Vagina (tissue), 2 donors: Measurements from ENCODE around the gene PSMG3. TPM values are rescaled to one million over a fixed set of nuclear protein-coding genes. Genes with fewer than 3 reads are reported as not detected.
"Not testable (repeated sequence)": the region's sequence is repeated elsewhere in the genome, so short reads cannot be mapped to it uniquely, and the experiment has no call there.

Experiments
- DNase-seq, 2 donors: peaks; one replicate each; pipeline ENCODE4 v3.0.0-alpha.2; 2017; ENCODE audit errors: extremely low spot score in 2 of 2
- H3K27ac ChIP-seq: fragments of 200-600 bp; sonication (generic); one replicate; pipeline ENCODE4 v1.5.1; 2019
- H3K27me3 ChIP-seq: fragments of 200-600 bp; sonication (generic); one replicate; pipeline ENCODE4 v1.5.1; 2019
- H3K36me3 ChIP-seq, 2 donors: fragments of 200-600 bp; sonication (generic); one replicate each; pipeline ENCODE4 v1.5.1; 2017 to 2019
- H3K4me1 ChIP-seq: fragments of 200-600 bp; sonication (generic); one replicate; pipeline ENCODE4 v1.5.1; 2019
- H3K4me3 ChIP-seq, 2 donors: fragments of 200-600 bp; sonication (generic); 1 replicate in 1 of 2; 2 replicates in 1 of 2; pipeline ENCODE4 v1.5.1; 2016 to 2019
- H3K9me3 ChIP-seq: fragments of 200-600 bp; sonication (generic); one replicate; pipeline ENCODE4 v1.5.1; 2019
- CTCF ChIP-seq, 3 experiments: fragments of 450-650 bp in 2 of 3; fragments of 200-600 bp in 1 of 3; sonication (generic) in 1 of 3; IDR thresholded peaks; one replicate each; pipeline ENCODE4 v1.5.1; 2017 to 2019; ENCODE audit warnings: antibody characterized with exemption in 3 of 3, mild to moderate bottlenecking in 2 of 3, moderate library complexity in 2 of 3
- POLR2A ChIP-seq, 2 donors: fragments of 450-650 bp; IDR thresholded peaks; one replicate each; pipeline ENCODE4 v1.6.1; 2017; ENCODE audit warnings: antibody characterized with exemption in 2 of 2, mild to moderate bottlenecking in 2 of 2, moderate library complexity in 2 of 2
- POLR2AphosphoS5 ChIP-seq, 2 donors: sonication (generic); formaldehyde crosslinking; IDR thresholded peaks; one replicate each; pipeline ENCODE4 v1.9.0; 2017; ENCODE audit warnings: antibody characterized with exemption in 2 of 2, mild to moderate bottlenecking in 2 of 2, low read depth in 1 of 2; ENCODE audit not compliant: insufficient read depth in 1 of 2
- intact Hi-C: fragments of 100-400 bp; cut with DNase I; formaldehyde crosslinking; loops from one replicate; pipeline ENCODE4 v1.15.1; 2023
- total RNA-seq: library from RNA; depleted of rRNA; stranded (reverse); fragments of >200 nt; gene quantifications from one replicate; pipeline ENCODE4 v1.2.3, GENCODE V29; 2016

PSMG3 gene
- total RNA-seq, 1 donor from 2014 or later = 49.6 TPM

GRCh38 chr7:1525409-1525808, 44.4 kb downstream of the PSMG3 start:
- no peak for DNase-seq
- Histone ChIP-seq H3K4me1 (peaks cover 8% of the 10 kb centered on the region), H3K4me3 (no peak overlapping the region), H3K27me3 (no peaks in the 10 kb centered on the region), H3K27ac (no peak overlapping the region), H3K36me3 (no peaks in the 10 kb centered on the region), H3K9me3 (no peaks in the 10 kb centered on the region)
- intact Hi-C loops = no loop called here
- TF ChIP-seq CTCF (IDR thresholded peaks at IDR 0.05) (no peak), POLR2A (IDR thresholded peaks at IDR 0.05) (no peak), POLR2AphosphoS5 (IDR thresholded peaks at IDR 0.05; ENCODE audit: insufficient read depth in 1 of 2, low read depth in 1 of 2) (no peak)

- Histone ChIP-seq H3K4me1 (peaks cover 8% of the 10 kb centered on the region), H3K27me3 (no peaks in the 10 kb centered on the region), H3K9me3 (no peaks in the 10 kb centered on the region), H3K36me3 (no peaks in the 10 kb centered on the region), H3K27ac (no peak overlapping the region), H3K4me3 (no peak overlapping the region)
- TF ChIP-seq CTCF (IDR thresholded peaks at IDR 0.05) (no peak), POLR2A (IDR thresholded peaks at IDR 0.05) (no peak), POLR2AphosphoS5 (IDR thresholded peaks at IDR 0.05; ENCODE audit: insufficient read depth in 1 of 2, low read depth in 1 of 2) (no peak)
- no peak for DNase-seq
- intact Hi-C loops = no loop called here
Measured at GRCh38 chr7:1523844-1524243, 46.0 kb downstream of the PSMG3 start.

- no peak for DNase-seq
- no peak for TF ChIP-seq POLR2AphosphoS5 (IDR thresholded peaks at IDR 0.05; ENCODE audit: insufficient read depth in 1 of 2, low read depth in 1 of 2)
- TF ChIP-seq CTCF (IDR thresholded peaks at IDR 0.05) = no peak
- TF ChIP-seq POLR2A (IDR thresholded peaks at IDR 0.05) = no peak
- no peaks in the 10 kb centered on the region for H3K36me3 ChIP-seq
Measured at GRCh38 chr7:1523208-1523607, 46.6 kb downstream of the PSMG3 start.

GRCh38 chr7:1521456-1521855, 48.4 kb downstream of the PSMG3 start:
- intact Hi-C loops = no loop called here
- H3K27me3 ChIP-seq = no peaks in the 10 kb centered on the region
- H3K27ac ChIP-seq = no peak overlapping the region
- no peaks in the 10 kb centered on the region for H3K9me3 ChIP-seq
- no peak for DNase-seq
- no peak overlapping the region for H3K4me3 ChIP-seq
- TF ChIP-seq POLR2AphosphoS5 (IDR thresholded peaks at IDR 0.05; ENCODE audit: insufficient read depth in 1 of 2, low read depth in 1 of 2) (no peak), CTCF (IDR thresholded peaks at IDR 0.05) (no peak), POLR2A (IDR thresholded peaks at IDR 0.05) (no peak)
- H3K36me3 ChIP-seq = no peaks in the 10 kb centered on the region
- H3K4me1 ChIP-seq = peaks cover 2% of the 10 kb centered on the region

More at GRCh38 chr7:1523208-1523607, 46.6 kb downstream of the PSMG3 start:
- Histone ChIP-seq H3K27ac (no peak overlapping the region), H3K27me3 (no peaks in the 10 kb centered on the region), H3K4me1 (peaks cover 8% of the 10 kb centered on the region), H3K4me3 (no peak overlapping the region), H3K9me3 (no peaks in the 10 kb centered on the region)
- intact Hi-C loops = no loop called here

GRCh38 chr7:1520539-1521234, 49.1 kb downstream of the PSMG3 start:
- DNase-seq = no peak
- Histone ChIP-seq H3K9me3 (no peaks in the 10 kb centered on the region), H3K36me3 (no peaks in the 10 kb centered on the region), H3K4me3 (no peak overlapping the region), H3K27me3 (no peaks in the 10 kb centered on the region), H3K4me1 (no peaks in the 10 kb centered on the region), H3K27ac (no peak overlapping the region)
- TF ChIP-seq CTCF (IDR thresholded peaks at IDR 0.05) = no peak
- no peak for TF ChIP-seq POLR2AphosphoS5 (IDR thresholded peaks at IDR 0.05; ENCODE audit: insufficient read depth in 1 of 2, low read depth in 1 of 2)
- TF ChIP-seq POLR2A (IDR thresholded peaks at IDR 0.05) = no peak
- intact Hi-C loops = no loop called here

GRCh38 chr7:1519322-1519922, 50.4 kb downstream of the PSMG3 start:
- H3K27me3 ChIP-seq, H3K27ac ChIP-seq, intact Hi-C loops, DNase-seq, H3K9me3 ChIP-seq, H3K4me3 ChIP-seq, H3K36me3 ChIP-seq, H3K4me1 ChIP-seq: not testable (repeated sequence)
